NCI-H748 treated with DMSO at 0.1 percent for 48 hours (cell line): ENCODE data around the gene TMLHE.
"Not testable (repeated sequence)": the region's sequence is repeated elsewhere in the genome, so short reads cannot be mapped to it uniquely, and the experiment has no call there.

Experiments used
- DNase-seq: peaks from one replicate; lab custom pipeline; 2025; lab: John Stamatoyannopoulos, UW

TMLHE gene, protein sequence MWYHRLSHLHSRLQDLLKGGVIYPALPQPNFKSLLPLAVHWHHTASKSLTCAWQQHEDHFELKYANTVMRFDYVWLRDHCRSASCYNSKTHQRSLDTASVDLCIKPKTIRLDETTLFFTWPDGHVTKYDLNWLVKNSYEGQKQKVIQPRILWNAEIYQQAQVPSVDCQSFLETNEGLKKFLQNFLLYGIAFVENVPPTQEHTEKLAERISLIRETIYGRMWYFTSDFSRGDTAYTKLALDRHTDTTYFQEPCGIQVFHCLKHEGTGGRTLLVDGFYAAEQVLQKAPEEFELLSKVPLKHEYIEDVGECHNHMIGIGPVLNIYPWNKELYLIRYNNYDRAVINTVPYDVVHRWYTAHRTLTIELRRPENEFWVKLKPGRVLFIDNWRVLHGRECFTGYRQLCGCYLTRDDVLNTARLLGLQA

DNA sequence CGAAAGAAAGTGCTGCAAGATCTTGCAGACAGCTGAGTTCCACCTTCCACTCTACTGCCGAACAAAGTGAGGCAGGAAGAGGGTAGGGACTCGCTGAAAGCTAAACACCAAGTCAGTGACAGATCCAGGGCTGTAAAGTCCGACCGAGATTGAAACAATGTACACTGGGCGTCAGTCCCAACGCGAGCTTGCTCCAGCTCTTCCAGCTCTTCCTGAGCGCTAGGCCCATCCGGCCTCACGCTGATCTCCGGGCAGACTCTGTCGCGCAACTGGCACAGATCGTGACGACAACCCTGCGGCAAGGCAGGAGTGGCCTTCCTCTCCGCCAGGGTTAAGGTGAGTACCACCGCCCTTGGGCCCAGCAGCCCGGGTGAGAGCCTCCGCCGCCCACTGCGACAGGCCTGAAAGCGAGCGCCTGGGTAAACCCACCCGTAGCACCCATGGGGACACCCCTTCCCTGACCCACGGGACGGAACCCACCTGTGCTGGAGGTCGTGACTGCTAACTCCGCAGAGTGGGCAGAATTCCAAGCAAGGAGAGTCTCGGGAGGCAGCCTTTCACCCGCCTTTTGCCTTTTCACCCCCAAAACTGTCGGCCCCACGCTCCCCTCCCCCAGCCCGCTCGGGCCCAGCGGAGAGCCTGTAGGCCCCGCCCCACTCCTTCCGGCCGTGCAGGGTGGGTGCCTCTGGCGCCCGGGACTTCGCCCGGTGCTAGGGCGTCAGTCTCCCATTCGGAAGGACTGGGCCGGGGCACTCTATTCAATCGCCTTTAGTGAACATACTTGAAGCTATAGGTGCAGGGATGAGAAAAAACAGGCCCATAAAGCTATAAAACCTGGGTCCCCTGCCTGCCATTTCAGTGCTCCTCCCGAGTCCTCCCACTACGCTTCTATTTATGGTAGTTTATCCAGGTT lies at the start of gene TMLHE, which contains the start of gene SPRY3:
Gene TMLHE, minus strand, starts transcription at position 641 of the 913 bp plus-strand sequence. CDS start 67,676 bp downstream, outside the sequence.
Gene SPRY3, plus strand, starts transcription at position 275 of the 913 bp plus-strand sequence.
- DNase-seq = peak; percentile 45

DNA sequence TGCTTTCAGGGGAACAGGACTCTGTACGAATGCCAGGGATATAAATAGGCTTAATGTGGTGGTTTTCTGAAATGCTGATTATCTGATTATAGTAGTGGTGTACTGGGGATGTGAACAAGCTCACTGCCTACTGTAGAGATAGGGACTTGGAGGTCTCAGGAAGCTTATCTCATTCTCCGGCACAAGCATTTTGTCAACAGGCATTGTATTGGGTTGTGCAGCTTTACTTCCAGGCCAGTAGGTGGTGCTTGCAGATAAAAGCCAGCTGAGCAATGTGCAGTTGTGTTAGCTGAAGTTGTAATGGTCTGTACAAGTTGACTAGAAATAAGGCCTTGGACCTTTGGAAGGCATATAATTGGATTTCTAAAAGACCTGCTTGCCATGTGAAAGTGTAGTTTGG lies 49.5 kb upstream of the TMLHE start:
- no peak for DNase-seq

DNA sequence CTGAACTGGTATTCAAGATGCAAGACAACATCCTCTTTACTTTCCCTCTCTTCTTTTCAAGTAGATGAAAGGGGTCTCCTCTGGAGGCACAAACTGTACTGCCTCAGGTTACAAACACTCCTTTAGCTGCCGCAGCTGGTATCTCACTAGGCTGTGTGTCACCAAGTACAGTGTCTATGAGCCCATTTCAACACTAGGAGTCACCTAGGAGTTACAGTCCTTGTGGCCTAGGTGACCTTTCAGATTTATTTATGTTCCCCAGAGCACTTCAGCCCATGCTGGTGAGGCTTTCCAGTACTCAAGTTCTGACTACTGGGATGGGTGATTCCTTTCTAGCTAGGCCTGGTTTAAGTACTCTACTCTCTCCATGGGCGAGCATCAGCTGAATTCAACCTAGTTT lies 32.4 kb upstream of the TMLHE start:
- DNase-seq = no peak

DNA sequence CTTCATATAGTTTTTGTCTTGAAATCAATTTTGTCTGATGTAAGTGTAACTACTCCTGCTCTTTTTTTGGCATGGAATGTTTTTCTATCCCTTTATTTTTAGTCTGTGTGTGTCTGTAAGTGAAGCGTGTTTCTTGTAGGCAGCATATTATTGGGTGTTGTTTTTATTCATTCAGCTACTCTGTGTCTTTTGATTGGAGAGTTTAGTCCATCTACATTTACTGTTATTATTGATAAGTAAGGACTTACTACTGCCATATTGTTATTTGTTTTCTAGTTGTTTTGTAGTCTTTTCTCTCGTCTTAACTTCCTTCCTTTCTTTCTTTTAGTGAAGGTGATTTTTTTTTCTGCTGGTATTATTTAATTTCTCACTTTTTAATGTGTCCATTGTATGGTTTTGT lies 30.5 kb upstream of the TMLHE start:
- DNase-seq = no peak

DNA sequence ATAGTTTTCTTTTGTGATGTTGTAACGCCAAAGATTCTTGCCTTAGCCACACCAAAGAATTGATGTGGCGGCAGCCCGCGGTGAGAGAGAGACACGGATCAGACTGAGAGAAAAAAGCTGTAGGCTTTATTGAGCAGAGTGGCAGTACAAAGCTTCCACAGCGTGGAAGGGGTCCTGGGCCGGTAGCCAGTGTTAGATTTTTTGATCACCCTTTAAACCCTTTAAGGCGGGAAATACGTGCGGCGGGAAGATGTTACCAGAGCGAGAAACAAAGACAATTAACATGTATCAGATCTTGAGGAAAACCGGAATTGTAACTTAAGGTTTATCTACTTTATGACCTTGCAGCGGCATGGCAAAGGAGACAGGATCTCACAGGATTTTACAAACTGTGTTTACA lies 28.6 kb upstream of the TMLHE start:
- peak; percentile 22 for DNase-seq

DNA sequence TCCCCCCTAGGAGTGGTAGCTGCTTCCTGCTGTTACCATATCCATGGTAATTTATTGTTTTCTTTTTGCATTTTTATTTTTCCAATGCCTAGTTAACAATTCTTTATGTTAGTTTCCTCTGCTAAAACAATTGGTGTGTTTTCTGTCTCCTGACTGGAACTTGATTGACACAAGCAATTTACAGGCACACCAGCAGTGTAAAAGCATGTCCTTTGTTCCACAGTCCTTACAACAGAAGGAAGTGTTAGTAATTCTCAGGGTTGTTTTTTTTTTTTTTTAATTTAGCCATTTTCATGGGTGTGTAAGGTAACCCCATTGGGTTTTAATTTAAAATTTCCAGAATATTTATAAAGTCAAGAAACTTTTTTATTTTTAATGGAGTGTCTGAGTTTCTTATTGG lies 25.0 kb upstream of the TMLHE start:
- DNase-seq = no peak

DNA sequence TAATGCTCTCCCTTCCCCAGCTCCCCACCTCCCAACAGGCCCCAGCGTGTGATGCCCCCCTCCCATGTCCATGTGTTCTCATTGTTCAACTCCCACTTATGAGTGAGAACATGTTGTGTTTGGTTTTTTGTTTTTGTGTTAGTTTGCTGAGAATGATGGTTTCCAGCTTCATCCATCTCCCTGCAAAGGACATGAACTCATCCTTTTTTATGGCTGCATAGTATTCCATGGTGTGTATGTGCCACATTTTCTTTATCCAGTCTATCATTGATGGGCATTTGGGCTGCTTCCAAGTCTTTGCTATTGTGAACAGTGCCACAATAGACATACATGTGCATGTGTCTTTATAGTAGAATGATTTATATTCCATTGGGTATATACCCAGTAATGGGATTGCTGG lies 22.3 kb upstream of the TMLHE start:
- DNase-seq = not testable (repeated sequence)

DNA sequence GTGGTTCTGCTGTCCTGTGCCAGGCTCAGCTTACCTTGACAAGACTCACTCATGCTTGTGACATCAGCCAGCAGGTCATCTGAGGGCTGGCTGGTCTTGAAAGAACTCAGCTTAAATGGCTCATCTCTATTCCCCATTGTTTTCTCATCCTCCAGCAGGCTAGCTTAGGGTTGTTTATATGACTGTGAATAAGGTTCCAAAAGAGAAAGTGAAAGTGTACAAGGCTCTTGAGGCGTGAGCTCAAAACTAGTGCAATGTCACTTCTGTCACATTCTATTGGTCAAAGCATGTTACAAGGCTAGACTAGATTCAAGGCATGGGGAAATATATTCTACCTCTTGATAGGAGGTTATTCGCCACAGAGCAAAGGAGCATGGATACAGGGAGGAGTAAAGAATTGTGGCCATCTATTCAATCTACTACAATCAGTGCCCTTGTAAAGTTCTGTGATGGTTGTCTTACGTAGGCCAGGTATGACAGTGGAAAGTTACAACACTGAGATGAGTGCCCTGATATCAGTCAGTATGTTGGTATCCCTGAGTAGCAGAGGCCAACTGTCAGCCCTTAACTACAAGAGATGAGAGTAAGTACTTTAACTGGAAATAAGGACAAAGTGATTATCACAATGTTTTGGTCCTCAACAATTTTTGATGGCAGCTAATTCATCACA lies 19.8 kb upstream of the TMLHE start:
- DNase-seq = no peak

DNA sequence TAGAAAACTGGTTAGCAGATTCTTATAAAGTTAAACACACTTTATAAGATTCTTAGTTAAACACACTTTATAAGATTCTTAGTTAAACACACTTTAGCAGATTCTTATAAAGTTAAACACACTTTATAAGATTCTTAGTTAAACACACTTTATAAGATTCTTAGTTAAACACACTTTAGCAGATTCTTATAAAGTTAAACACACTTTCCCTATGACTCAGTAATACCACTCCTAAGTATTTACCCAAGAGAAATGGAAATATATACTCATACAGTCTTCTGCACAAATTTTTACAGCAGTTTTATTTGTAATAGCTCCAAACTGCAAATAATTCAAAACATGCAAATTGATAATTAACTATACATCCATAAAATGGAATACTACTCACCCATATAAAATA lies 7.4 kb upstream of the TMLHE start:
- DNase-seq = not testable (repeated sequence)

DNA sequence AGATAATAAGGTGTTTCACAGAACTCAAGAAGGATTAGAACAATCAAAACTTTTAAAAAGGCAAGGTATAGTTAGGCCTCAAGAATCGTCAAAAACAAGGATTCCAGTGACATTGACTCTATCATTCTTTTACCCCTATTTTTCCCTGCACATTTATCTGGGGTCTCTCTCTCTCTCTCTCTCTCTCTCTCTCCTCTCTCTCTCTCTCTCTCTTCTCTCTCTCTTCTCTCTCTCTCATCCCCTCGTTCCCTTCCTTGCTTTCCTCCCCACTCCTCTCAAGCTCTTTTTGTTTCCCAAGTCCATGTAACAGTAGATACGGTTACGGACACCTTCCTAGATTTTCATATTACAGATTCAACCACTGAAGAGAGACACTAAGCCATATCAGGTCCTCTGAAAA lies 3.2 kb upstream of the TMLHE start:
- DNase-seq = no peak

DNA sequence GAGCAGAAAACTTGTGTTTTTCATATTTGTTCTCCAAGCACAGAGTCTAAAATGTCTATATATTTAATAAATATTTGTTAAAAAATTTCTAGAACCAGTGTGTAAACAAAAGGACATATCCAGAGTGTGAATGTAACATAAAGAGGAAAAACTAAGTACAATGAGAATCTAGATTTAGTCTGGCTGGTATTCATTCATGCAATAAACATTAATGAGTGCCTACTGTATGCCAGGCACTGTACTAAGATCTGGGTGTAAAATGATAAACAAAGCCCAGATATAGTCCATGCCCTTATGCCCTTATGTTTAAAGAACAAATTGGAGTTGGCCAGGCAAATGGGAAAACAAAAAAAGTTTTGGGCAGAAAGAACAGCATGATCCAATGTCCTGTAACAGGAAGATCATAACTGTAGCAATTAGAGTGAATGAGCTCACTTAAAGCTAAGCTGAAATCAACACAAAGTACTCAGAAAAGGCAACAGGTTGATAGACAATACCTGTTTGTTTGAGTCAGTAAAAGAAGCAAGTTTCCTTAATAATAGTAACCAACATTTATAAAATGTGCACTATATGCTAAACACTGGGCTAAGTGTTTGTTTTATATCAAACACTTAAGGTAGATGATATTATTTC lies 1.3 kb upstream of the TMLHE start:
- no peak for DNase-seq

DNA sequence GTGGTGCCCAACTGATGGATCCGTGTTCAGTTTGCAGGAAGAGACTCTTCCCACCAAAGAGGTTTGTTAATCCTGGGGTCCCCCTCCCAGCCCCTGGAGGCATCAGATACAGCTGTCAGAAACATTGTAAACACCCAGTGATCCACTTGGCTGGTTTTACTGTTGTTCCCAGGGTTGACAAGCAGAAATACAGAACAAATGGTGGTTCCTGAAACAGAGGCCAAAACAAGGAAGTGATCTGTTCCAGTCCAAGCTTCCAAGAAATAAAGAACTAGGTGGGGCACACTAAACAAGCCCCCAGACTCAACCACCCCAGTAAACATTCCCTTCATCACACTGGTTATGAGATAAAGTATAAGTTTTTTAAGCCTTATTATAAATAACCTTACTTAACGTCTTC lies 1.4 kb downstream of the TMLHE start:
- no peak for DNase-seq

DNA sequence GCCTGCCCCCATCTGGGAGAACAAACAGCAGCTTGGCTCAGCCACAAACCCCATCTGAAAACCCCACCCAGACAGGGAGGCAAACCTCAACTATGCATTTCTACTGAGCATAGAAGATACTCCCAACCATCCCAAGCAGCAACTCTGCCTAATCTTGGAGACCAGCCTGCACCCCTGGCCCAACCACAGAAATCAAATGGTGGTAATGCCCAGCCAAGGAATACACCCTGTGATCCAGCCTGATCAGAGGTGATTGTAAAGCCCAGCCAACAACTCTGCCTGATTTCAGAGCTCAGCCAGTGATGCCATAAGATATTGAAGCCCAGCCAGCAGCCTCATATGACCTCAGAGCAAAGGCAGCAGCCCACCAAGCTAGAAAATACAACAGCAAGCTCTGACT lies 19.8 kb downstream of the TMLHE start:
- DNase-seq = no peak

DNA sequence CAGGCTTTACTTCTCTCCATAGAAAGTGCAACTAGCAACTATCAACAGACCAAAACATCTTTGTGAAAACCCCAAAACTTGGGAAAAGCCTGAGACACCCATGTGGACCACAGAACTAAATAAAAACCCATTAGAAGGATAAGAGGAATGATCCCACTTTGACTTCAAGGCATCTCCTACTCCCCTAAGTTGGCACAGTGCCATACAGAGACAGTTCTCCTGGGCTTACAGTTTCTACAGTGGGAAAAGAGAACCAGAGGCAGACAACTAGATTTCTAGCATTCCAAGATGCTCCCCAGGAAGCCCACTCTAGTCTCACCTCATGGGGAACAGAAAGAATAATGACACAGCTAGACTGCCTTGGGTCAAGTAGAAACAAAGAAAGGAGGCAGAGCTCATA lies 20.4 kb downstream of the TMLHE start:
- DNase-seq = no peak

DNA sequence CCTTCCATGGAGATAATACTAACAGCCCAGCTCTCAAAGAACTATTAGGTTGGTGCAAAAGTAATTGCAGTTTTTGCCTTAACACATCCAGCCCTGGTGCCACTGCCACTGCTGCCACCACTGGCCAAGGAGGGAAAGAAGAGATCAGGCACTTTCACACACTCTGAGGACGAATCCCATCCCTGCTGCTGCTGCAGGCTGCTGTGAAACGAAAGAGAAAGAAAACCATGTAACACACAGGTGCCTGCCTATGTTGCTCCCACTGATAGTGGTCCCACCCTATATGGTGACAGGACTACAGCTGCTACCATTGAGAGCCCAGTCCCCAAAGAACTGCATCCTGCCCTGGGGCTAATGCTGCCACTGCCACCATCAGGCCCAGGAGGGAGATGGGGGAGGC lies 35.1 kb downstream of the TMLHE start:
- no peak for DNase-seq

DNA sequence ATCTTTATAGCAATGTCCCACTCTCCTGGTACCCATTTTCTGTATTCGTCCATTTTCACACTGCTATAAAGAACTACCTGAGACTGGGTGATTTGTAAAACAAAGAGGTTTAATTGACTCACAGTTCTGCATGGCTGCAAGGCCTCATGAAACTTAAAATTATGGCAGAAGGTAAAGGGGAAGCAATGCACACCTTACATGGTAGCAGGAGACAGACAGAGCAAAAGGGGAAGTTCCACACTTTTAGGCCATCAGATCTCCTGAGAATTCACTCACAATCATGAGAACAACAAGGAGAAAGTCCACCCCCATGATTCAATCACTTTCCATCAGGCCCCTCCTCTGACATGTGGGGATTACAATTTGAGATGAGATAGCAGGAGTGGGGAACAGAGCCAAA lies 49.7 kb downstream of the TMLHE start:
- no peak for DNase-seq

DNA sequence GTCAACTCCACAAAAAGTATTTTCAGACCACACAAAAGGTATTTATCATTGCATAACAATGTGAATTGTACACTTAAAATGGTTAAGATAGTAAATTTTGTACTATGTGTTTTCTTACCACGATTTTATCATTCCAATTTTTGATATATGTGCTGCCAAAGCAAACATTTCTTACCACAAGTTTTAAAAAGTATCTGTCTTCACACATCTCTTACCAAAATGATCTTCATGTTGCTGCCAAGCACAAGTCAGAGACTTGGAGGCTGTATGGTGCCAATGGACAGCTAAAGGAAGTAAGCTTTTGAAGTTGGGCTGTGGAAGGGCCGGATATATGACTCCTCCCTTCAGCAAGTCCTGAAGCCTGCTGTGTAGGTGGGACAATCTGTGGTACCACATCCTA lies 67.9 kb downstream of the TMLHE start:
- no peak for DNase-seq

DNA sequence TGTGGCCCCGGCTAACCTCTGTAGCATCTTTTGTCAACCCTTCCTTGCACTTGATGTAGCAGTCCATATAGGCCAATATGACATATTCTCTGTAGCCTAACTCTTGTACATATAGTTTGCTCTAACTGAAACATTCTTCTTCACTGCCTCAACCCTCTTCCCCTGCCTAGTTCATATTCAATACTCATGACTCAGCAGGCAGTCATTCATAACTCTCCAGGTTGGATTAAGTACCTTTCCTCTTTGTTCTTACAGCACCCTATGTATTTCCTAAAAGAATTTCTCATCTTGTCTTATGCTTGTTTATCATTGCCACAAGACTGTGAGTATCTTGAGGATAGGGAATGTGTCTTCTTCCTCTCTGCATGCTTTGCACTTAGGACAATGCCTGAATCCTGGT lies 76.9 kb downstream of the TMLHE start:
- DNase-seq = no peak

DNA sequence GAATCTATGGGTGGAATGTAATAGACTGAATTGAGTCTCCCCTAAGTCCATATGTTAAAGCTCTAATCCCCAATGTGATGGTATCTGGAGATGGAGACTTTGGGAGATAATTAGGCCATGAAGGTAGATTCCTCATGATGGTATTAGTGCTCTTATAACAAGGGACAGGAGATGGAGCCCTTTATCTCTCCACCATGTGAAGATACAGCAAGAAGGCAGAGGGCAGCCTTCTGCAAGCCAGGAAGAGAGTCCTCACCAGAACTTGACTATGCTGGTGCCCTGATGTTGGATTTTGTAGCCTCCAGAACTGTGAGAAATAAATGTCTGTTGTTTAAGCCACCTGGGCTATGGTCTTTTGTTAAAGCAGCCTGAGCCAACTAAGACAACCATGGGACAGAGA lies 78.0 kb downstream of the TMLHE start:
- DNase-seq = no peak

DNA sequence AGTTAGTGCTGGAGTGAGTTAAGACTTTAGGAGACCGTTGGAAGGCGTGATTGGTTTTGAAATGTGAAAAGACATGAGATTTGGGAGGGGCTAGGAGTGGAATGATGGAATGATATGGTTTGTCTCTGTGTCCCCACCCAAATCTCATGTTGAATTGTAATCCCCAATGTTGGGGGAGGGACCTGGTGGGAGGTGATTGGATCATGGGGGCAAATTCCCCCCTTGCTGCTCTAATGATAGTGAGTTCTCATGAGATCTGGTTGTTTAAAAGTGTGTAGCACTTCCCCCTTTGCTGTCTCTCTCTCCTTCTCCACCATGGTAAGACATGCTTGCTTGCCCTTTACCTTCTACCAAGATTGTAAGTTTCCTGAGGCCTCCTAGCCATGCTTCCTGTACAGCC lies 85.7 kb downstream of the TMLHE start:
- DNase-seq = not testable (repeated sequence)

DNA sequence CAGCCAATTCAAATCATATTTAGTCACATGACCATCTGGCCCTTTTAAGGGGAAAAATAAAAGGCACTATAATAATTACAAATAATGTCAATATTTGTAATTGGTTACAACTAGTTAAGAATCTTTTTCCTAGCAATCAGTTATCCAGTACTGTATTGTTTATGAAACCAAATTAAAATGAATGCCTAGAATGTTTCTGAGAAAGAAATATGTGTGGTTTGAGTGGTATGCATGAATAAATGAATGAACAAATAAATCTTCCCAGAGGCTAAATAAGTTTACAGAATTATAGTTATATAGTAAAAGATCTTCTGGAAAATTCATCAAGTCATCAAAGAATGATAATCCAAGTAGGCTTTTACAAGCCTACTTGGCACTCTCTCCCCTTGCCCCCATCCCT lies 98.5 kb downstream of the TMLHE start:
- DNase-seq = no peak

DNA sequence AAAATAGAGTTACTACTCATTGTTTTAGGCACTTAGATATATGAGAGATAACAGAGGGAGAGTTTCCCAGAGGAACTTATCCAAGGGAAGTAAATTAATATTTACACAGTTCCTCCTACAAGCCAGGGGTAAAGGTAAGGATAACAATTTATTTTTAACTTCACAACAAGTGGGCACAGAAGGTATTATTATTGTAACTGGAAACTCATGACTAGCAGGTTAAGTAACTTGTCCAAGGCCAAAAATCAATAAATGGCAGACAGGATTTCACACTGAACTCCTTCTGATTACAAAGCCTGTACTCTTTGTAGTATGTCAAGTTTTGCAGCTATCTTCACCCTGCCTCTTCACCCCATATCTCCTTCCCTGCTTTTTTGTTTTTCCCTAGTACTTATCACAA lies 107.5 kb downstream of the TMLHE start:
- DNase-seq = no peak
